Spleen (tissue), 11 donors: Measurements from ENCODE around the gene SPATA46. TPM values are rescaled to one million over a fixed set of nuclear protein-coding genes. Genes with fewer than 3 reads are reported as not detected.

Experiments
- DNase-seq: peaks from one replicate; pipeline ENCODE4 v3.0.0-alpha.2; 2020
- H3K27ac ChIP-seq, 8 donors: fragments of 200-600 bp; sonication (generic) in 7 of 8; 1 replicate in 4 of 8; 2 replicates in 4 of 8; pipeline versions ENCODE4 v1.5.0 to v1.8.0; 2016 to 2021; ENCODE audit warnings: inconsistent platforms in 4 of 8, mild to moderate bottlenecking in 4 of 8, moderate library complexity in 1 of 8
- H3K27me3 ChIP-seq, 7 donors: fragments of 200-600 bp; sonication (generic) in 6 of 7; replicated peaks in 1 of 7; 1 replicate in 4 of 7; 2 replicates in 3 of 7; pipeline versions ENCODE4 v1.5.0 to v1.8.0; 2016 to 2021; ENCODE audit warnings: inconsistent platforms in 3 of 7, mild to moderate bottlenecking in 1 of 7
- H3K36me3 ChIP-seq, 6 donors: fragments of 200-600 bp; sonication (generic) in 5 of 6; 1 replicate in 4 of 6; 2 replicates in 2 of 6; pipeline versions ENCODE4 v1.5.0 to v1.8.0; 2016 to 2021; ENCODE audit warnings: inconsistent platforms in 2 of 6
- H3K4me1 ChIP-seq, 6 donors: fragments of 200-600 bp; sonication (generic) in 5 of 6; 1 replicate in 3 of 6; 2 replicates in 3 of 6; pipeline versions ENCODE4 v1.5.0 to v1.8.0; 2016 to 2021; ENCODE audit warnings: inconsistent platforms in 3 of 6
- H3K4me3 ChIP-seq, 8 donors: fragments of 200-600 bp; sonication (generic) in 7 of 8; 1 replicate in 4 of 8; 2 replicates in 4 of 8; pipeline versions ENCODE4 v1.5.0 to v1.8.0; 2016 to 2021; ENCODE audit warnings: inconsistent platforms in 4 of 8, mild to moderate bottlenecking in 4 of 8, moderate library complexity in 2 of 8
- H3K9me3 ChIP-seq, 8 donors: fragments of 200-600 bp; sonication (generic) in 7 of 8; 1 replicate in 4 of 8; 2 replicates in 4 of 8; pipeline versions ENCODE4 v1.5.0 to v1.8.0; 2016 to 2021; ENCODE audit warnings: inconsistent platforms in 4 of 8
- CTCF ChIP-seq, 11 experiments: fragments of 200-600 bp in 7 of 11; fragments of 450-650 bp in 4 of 11; sonication (generic) in 4 of 11; IDR thresholded peaks in 8 of 11; conservative IDR thresholded peaks in 3 of 11; 1 replicate in 7 of 11; 2 replicates in 4 of 11; pipeline versions ENCODE4 v1.4.0 to v1.8.0; 2016 to 2021; ENCODE audit warnings: antibody characterized with exemption in 11 of 11, inconsistent platforms in 4 of 11, mild to moderate bottlenecking in 1 of 11
- POLR2A ChIP-seq, 3 donors: fragments of 450-650 bp; IDR thresholded peaks; one replicate each; pipeline ENCODE4 v1.5.1; 2017; ENCODE audit warnings: antibody characterized with exemption in 3 of 3, mild to moderate bottlenecking in 1 of 3
- POLR2AphosphoS5 ChIP-seq, 3 donors: sonication (generic); formaldehyde crosslinking; IDR thresholded peaks; one replicate each; pipeline ENCODE4 v1.5.1; 2017; ENCODE audit warnings: antibody characterized with exemption in 3 of 3
- WGBS, 5 donors: extraction: QIAGEN DNeasy Blood & Tissue Kit in 3 of 5; methylation state at CpG; one replicate each; pipeline versions ENCODE4 v1.1.5 to v1.1.7; 2013 to 2018; 5-methylcytosine and 5-hydroxymethylcytosine counted together
- intact Hi-C: fragments of 100-400 bp; cut with DNase I; formaldehyde crosslinking; loops from one replicate; pipeline ENCODE4 v1.15.0; 2023; ENCODE audit warnings: low total_unique reads
- polyA plus RNA-seq, 3 donors: library from polyadenylated mRNA; stranded (reverse); fragments of 200-250 nt; gene quantifications; one replicate each; pipeline ENCODE4 v1.2.1, GENCODE V29; 2013
- total RNA-seq, 7 donors: library from RNA; depleted of rRNA in 3 of 7; stranded (reverse); fragments of >200 nt in 3 of 7; fragmentation: NEBNext Ultra II Directional in 4 of 7; extraction: Animal tissue kit (Norgen Biotek cat#: 25700) in 4 of 7; gene quantifications; one replicate each; pipeline versions ENCODE4 v1.1.0 to v1.2.1, GENCODE V29; 2016 to 2021
- donor health status: healthy with polysubstance abuse.
- donor health status: DM: no; HTN: no; CAD: no; lungs with moderate emphysema.
- donor health status: DM: no; HTN: no; CAD: no.
- donor health status: Bipolar disorder and iron deficiency.
- donor health status: healthy.
- donor health status: DM: no; HTN: no; CAD: no.
- donor health status: DM: yes; HTN: yes; CAD: no.

Gene SPATA46
- total and polyA plus RNA-seq, 10 donors, result not detected

- Histone ChIP-seq H3K27me3 (peaks cover 0 to 8% (median 0%) of the 10 kb centered on the region in 7 donors), H3K27ac (no peak overlapping the region), H3K4me1 (no peaks in the 10 kb centered on the region), H3K9me3 (no peaks in the 10 kb centered on the region), H3K36me3 (peaks cover 0 to 27% (median 0%) of the 10 kb centered on the region in 6 donors), H3K4me3 (no peak overlapping the region)
- TF ChIP-seq CTCF (IDR thresholded peaks at IDR 0.05 in 8 of 11, conservative IDR thresholded peaks at IDR 0.05 in 3 of 11), result no peak
- no peak for TF ChIP-seq POLR2A (IDR thresholded peaks at IDR 0.05)
- TF ChIP-seq POLR2AphosphoS5 (IDR thresholded peaks at IDR 0.05), result no peak
- intact Hi-C loops, result no loop called here
- no peak for DNase-seq
- WGBS, 5 donors, result 77 to 97% (median 86%) methylated on average over 1 of the region's 1 CpG
Observed at GRCh38 chr1:162364498-162364897, 12.2 kb downstream of the SPATA46 start.

- Histone ChIP-seq H3K36me3 (peaks cover 0 to 27% (median 0%) of the 10 kb centered on the region in 6 donors), H3K4me1 (no peaks in the 10 kb centered on the region), H3K9me3 (no peaks in the 10 kb centered on the region), H3K27ac (no peak overlapping the region), H3K4me3 (no peak overlapping the region), H3K27me3 (peaks cover 0 to 8% (median 0%) of the 10 kb centered on the region in 7 donors)
- TF ChIP-seq POLR2A (IDR thresholded peaks at IDR 0.05), result no peak
- no peak for TF ChIP-seq CTCF (IDR thresholded peaks at IDR 0.05 in 8 of 11, conservative IDR thresholded peaks at IDR 0.05 in 3 of 11)
- no peak for TF ChIP-seq POLR2AphosphoS5 (IDR thresholded peaks at IDR 0.05)
- whole genome bisulfite sequencing, 5 donors, result 74 to 92% (median 81%) methylated on average over 3 of the region's 3 CpGs
- DNase-seq, result no peak
- intact Hi-C loops, result no loop called here
Observed at GRCh38 chr1:162363823-162364222, 12.8 kb downstream of the SPATA46 start.

- intact Hi-C loops, result no loop called here
- no peaks in the 10 kb centered on the region for H3K9me3 ChIP-seq
- H3K4me3 ChIP-seq, result no peak overlapping the region
- peaks cover 0 to 13% (median 0%) of the 10 kb centered on the region in 7 donors for H3K27me3 ChIP-seq
- no peak for TF ChIP-seq CTCF (IDR thresholded peaks at IDR 0.05 in 8 of 11, conservative IDR thresholded peaks at IDR 0.05 in 3 of 11)
- TF ChIP-seq POLR2AphosphoS5 (IDR thresholded peaks at IDR 0.05), result no peak
- no peak for TF ChIP-seq POLR2A (IDR thresholded peaks at IDR 0.05)
- no peak overlapping the region for H3K27ac ChIP-seq
- DNase-seq, result no peak
- peaks cover 0 to 20% (median 0%) of the 10 kb centered on the region in 6 donors for H3K36me3 ChIP-seq
- no peaks in the 10 kb centered on the region for H3K4me1 ChIP-seq
- WGBS, 5 donors, result 71 to 95% (median 88%) methylated on average over 5 of the region's 5 CpGs
Observed at GRCh38 chr1:162361349-162361748, 15.3 kb downstream of the SPATA46 start.

- Histone ChIP-seq H3K27me3 (peaks cover 0 to 17% (median 0%) of the 10 kb centered on the region in 7 donors), H3K36me3 (peaks cover 0 to 23% (median 0%) of the 10 kb centered on the region in 6 donors), H3K27ac (no peak overlapping the region), H3K4me3 (no peak overlapping the region), H3K9me3 (no peaks in the 10 kb centered on the region), H3K4me1 (no peaks in the 10 kb centered on the region)
- no peak for DNase-seq
- TF ChIP-seq CTCF (IDR thresholded peaks at IDR 0.05 in 8 of 11, conservative IDR thresholded peaks at IDR 0.05 in 3 of 11) (no peak), POLR2A (IDR thresholded peaks at IDR 0.05) (no peak), POLR2AphosphoS5 (IDR thresholded peaks at IDR 0.05) (no peak)
- intact Hi-C loops, result no loop called here
- 93 to 98% (median 97%) methylated on average over 4 of the region's 4 CpGs for WGBS, 5 donors
Observed at GRCh38 chr1:162360874-162361260, 15.8 kb downstream of the SPATA46 start.
